ENCODE results near the gene PTHLH.

PTHLH gene

DNA sequence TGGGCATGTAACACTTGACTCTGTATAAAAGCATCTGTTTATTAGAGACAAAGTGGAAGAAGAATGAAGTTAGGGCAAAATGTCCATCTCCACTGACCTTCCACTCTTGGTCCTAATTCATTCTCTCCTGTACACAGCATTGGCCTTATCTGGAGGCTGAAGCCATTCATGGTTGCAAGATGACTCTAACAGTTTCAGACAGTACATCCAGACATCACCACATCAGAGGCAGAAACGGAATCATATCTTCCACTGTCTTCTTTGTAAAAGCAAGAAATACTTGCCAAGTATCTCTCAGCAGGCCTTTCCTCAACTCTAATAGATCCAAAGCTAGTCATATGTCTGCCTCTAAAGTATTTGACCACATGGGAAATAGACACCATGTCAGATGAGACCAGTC is 41.1 kb downstream of the PTHLH start:
- DNase-seq = no peak

DNA sequence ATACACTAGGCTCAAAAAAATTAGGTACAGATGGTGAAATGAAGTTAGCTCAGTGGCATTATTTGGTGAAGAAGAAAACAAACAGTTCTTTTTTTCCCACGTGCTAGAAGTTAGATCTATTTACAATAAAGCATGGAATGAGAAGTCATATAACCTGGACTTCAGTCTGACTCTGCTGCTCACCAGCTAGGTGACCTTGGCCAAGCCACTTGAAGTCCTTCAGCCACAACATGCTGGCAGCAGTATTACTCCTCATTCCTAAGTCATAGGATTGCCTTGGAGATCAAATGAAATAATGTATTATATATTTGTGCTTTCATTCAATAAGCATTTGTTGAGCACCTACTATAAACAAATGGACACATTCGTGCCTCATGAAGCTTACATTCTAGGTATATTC is 45.2 kb downstream of the PTHLH start:
- DNase-seq = no peak

GRCh38 chr12:27924350-27925135 is 48.0 kb downstream of the PTHLH start:
- no peak for DNase-seq

- DNase-seq = no peak
Measured at GRCh38 chr12:27922531-27923139, 49.9 kb downstream of the PTHLH start.

DNA sequence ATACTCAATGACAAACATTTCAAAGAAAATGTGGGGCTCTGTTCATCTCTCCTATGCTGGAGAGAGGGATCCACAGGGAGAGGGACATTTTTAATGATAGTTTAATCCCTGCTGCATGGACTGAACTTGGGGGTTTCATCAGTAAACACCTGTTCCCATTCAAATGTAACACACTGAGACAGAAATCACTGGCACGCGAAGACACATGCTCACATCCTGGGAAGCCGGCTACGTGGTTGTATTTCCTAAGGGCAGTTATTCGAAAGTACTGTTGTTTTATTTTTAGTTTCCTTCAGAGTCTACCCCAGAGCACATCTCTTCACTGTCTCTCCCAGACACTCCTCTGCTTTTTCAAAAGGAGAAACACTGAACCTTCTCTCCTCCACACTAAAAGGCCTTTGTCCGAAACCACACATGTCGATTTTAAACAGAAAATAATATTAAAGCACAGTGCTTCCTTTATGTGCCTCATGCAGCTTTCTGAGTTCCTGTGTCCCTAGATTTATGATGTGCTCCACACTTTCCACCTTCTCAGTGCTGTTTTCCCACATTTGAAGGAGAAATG is 52.8 kb downstream of the PTHLH start:
- no peak for DNase-seq

DNA sequence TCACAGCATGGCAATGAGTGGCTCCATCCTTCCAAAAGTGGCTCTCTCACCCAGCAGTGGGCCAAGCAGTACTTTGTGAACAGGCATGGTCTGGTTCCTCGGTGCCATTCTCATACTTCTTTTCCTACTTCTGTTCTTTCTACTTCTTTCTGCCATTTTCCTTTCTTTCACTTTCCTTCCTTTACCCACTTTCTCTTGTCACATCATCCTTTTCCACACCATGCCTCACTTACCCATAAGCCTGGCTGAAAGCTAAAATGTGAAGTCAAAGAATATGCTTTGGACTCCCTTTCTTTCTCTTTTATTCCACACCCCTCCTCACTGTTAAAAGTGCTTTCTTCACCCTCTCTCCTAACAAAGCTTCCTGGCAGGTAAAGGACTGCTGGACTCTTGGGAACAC is 57.0 kb downstream of the PTHLH start:
- DNase-seq = no peak

DNA sequence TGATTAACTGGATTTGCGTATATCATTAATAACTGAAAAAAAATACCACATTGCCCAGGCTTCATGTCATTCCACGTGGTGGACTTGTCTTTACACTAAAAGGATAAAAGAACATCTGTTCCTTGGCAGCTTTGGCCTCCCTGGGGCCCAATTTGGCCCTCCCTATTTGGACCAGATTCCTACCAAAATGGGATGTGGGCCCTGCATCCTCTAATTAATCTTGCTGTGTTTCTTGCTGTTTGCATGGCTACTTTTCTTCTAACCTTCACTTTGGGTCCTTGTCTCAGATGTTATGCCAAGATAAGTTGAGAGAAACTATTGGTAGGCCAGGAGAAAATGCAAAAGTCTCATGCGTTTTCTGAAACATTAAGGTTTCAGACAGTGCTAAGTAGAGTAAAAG is 57.5 kb downstream of the PTHLH start:
- no peak for DNase-seq

DNA sequence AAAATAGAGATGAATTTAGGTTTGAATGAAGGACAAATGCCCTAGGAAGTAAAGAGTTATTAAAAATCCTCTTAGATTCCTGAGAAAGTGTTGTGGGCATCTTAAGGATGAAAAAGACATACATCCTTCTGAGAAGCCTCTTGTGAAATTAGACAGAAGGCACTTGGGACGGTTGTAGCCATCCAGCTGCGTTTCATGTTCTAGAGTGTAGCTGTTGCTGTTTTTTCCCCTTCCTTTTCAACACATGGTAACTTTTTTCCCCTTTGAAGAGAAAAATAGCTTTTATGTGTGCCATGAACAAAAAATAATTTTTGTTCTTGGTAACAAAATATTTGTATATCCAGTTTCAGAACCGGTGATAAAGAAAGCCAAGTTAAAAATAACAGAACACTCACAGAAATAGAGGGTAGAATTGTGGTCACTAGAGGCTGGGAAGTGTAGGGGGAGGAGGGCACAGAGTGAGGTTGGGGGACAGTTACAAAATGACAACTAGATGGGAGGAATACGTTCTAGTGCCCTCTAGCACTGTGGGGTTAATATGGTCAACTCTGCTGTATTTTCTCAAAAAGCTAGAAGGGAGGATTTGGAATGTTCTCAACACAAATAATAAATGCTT is 58.4 kb downstream of the PTHLH start:
- no peak for DNase-seq

DNA sequence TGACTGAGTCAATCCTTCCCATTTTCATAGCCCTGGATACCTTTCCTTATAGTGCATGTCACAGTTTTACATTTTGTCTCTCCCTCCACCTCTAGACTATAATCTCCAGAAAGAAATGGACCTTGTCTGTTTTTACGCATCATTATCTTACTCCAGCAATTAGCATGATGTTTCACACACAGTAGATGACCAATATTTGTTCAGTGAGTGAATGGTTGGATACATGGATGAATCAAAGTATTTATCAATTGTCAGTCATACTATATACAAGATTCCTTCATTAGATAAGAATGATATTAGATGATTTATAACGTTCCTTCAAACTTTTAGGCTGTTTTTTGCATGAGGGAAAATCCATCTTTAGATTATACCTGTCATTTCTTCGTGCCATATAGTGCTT is 61.1 kb downstream of the PTHLH start:
- DNase-seq = no peak
